ENCODE data around the gene ACP7.

The ACP7 gene

DNA sequence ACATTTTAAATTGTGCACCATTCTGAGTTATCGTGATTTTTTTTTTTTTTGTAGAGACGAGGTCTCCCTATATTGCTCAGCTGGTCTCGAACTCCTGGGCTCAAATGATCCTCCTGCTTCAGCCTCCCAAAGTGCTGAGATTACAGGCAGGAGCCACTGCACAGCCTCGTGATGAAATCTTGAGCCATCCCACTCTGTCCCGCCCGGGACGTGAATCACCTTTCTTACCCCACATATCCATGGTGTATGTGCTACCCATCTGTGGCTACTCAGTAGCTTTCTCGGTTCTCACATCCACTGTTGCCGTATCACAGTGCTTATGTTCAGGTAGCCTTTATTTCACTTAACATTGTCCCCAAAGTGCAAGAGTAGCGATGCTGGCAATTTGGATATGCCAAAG lies 67.9 kb downstream of the ACP7 start:
- no peak for DNase-seq

DNA sequence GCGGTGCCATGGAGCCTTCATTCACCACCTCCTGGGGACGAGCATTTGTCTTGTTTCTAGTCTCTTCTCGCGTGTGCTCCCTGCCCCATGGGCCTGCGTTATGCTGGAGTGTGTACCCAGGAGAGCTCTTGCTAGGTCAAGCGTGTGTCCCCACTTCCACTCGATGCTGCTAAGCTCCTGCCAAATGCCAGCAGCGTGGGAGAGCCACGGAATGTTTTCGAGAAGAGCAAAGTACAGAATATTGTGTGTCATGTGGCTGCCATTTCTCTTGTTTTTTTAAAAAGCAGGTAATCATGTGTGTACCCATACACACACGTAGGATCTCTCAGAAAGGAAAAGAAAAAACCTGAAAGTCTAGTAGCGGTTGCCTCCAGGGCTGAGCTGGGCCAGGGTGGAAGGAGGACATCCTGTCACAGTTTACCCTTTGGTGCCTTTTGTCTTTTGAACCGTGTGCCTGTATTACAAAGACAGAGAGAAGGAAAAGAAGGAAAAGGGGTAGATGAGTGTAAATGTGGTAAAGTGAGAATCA lies 70.0 kb downstream of the ACP7 start:
- no peak for DNase-seq

DNA sequence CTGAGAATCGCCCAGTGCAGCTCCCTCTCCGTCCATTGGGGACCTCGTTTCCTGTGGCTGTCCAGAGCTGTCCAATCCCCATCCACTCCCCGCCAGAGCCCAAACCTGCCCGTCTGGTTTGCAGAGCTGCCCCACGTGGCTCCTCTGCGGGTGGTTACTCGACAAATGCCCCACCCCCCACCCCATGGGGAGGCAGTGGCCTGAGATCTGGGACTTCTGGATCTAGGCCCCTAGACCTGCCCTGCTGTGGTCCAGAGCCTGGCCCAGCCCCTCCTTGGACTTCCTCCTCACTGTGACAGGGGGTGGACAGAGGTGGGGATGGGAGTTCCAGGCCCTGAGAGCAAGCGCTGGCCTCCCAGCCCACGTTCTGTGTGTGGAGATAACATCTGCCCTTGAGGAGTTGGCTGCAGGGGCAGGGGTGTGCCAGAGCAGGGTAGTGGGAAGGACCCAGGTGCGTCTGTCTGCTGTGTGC lies 70.5 kb downstream of the ACP7 start:
- DNase-seq, result no peak

DNA sequence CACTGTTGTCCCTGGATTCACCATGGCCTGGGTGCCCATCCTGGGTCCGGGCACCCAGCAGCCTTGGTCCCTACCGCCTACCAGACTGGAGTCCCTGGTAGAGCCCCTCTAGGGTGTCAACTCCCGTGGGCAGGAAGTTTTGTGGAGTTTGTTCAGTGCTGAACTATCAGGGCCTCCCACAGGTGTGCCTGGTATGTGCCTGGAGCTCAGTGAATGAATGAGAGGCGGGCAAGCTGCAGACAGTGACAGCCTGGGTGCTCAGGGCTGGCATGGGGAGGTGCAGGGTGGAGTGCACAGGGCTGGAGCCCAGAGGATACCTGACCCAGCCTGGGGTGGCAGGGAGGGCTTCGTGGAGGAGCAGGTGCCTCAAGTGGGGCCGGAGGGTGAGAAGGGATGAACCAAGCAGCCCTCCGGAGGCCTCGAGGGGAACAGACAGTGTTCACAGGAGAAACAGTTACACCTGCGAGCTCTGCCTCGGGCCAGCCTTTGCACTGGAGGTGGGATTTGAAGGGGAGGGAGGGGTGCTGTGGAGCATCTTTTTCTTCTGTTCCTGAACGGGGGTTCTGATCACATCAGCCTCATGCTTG lies 71.0 kb downstream of the ACP7 start:
- DNase-seq, result no peak

DNA sequence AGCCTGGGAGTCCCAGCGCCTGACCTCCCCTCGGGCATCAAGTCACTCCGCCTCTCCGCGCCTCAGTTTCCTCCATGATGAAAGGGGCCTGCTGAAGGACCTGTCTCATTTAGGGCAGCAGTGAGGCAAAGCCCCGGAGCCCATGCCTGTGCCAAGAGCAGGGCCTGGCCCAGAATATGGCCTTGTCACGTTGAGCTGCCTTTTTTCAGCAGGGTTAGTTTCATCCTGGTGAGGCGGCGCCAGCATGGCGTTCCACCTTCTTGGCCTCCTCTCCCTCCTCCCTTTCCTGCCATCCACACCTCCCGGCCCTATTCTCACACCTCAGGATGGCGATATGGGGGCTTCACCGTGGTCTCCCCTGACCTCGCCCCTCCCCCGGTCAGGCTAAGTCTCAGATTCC lies 71.6 kb downstream of the ACP7 start:
- DNase-seq, result no peak

DNA sequence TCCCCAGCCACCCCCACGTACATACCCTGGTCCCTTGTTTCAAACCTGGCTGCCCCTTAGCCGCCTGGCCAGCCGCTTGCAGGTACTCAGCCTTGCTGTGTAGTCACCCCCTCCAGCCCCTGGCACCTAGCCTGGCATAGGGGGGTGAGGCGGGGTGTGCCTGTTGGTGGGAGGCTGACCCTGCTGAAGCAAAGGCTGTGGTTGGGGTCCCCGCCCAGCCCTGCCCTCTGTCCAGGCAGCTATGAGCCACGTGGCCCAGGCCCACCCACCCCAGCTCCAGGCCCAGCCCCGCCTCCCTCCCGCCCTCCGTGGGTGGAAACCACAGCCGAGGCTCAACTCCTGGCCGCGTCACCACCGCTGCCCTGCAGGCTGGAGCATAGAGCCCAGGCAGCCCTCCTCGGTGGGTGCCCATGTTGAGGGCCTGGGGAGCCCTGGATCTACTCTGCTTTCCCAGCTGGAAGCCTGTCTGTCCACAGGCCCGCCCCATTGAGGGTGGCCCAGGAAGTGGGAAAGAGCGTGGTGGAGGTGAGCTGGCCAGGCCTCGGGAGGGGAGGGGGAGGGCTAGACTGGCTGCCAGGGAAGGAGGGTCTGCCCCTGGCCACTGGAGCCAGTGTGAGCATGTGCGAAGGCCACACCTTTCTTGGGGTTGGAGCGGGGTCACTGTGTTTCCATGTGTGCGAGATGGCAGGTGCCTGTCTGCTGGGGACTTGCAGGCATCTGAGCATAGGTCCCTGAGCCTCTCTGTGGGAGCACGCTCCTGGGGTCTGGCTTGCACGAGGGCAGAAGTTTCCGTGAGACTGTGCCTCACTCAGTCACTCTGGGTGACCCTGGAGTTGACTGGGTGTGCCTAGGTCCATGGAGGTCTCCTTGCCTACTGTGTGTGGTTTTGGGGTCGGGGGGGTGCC lies 72.4 kb downstream of the ACP7 start:
- DNase-seq, result peak in 1 of 2 donors; percentile 19

DNA sequence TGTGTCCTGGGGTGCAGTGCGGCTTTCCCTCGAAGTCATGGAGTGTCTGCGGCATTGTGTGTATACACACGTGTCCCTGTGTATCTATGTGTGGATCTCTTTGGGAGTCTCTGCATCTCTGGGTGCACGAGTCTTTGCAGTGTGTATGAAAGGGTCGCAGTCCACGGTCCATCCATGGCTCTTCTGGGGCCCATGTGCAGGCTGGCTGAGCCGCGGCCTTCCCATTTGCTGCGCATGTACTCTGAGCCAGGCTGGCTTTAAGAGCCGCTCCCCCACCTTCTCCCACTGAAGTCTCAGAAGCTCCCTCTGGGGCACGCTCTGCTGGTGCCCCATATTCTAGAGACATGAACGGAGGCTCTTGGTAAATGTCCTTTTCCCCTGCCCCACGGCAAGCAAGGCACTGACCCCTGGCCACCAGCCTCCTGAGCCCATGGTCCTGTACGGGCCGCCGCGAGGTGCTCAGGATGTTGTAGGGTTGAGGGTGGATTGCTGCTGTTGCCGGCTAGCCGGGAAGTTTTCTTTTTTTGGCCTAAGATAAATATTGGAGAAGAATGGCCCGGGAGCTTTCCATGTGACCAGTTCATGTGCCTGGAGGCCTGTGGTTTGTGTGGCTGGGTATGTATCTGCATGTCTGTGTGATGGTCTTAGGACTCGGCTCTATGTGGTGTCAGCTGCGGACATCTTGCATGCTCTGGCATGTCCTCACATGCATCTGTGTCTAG lies 73.3 kb downstream of the ACP7 start:
- no peak for DNase-seq

DNA sequence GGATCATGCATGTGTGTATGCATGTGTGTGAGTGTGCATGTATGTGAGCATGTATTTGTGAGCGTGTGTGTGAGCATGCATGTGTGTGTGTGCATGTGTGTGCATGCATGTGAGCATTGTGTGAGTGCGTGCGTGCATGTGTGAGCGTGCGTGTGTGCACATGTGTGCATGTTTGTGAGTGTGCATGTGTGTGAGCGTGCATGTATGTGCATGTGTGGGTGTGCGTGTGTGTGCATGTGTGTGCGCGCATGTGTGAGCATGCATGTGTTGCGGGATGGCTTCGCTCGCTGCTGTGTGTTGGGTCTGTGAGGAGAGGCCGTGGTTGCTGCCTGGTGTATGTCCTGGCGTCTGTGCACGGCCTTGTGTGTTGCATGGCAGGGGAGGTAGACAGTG lies 73.8 kb downstream of the ACP7 start:
- no peak for DNase-seq

DNA sequence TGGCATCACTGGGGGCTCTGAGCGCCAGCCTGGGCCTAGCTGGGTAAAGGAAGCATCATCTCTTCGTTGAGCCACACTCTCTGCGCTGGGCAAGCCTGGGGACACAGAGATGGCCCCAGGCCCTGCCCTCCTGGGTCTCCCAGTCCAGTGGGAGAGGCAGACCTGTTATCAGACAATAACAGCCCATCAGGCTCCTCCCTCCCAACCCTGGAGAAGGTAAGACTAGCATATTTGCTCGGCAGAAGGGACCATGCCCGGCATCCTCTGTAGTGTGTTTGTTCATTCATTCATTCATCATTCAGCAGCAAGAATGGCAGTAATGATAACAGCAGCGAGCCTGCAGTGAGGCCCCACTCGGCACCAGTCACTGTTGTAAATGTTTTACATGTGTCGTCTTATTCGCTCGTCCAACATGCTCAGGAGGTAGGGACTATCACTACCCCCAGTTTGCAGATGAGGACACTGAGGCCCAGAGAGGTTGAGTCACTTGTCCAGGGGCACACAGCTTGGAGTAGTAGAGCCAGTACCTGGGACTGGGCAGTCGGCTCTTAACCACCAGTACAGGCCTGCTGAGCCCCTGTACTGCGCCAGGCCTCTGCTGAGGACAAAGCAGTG lies 74.6 kb downstream of the ACP7 start:
- DNase-seq, result no peak

DNA sequence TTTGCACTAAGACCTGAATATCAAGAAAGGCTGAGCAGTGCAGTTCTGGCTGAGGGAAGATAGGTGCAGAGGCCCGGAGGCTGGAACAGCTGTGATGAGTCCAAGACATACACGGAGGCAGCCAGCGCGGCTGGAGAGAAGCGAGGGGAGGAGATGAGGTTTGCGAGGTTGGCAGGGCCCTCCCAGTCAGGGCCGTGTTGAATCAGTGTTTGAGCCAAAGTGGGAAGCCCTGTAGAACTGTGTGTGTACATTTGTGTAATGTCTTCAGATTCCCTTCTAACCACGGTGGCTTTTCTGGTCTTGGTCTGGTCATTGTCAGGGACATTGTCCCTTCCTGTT lies 76.3 kb downstream of the ACP7 start:
- no peak for DNase-seq
